SU-DHL-6 (cell line): ENCODE measurements around the gene SERINC5.
"Not testable (repeated sequence)": the region's sequence is repeated elsewhere in the genome, so short reads cannot be mapped to it uniquely, and the experiment has no call there.

Source experiments
- H2AFZ ChIP-seq: fragments of 200-600 bp; sonication (generic); 2 replicates; pipeline ENCODE4 v1.6.1; 2014; ENCODE audit warnings: low read depth, mild to moderate bottlenecking, moderate library complexity, mixed read lengths, antibody characterized with exemption, low read length; ENCODE audit not compliant: severe bottlenecking
- H3F3A ChIP-seq: fragments of 200-600 bp; shearing (Covaris generic); 2 replicates; pipeline ENCODE4 v1.6.0; 2016; ENCODE audit warnings: antibody characterized with exemption, mild to moderate bottlenecking; ENCODE audit not compliant: insufficient read depth
- H3K27ac ChIP-seq: fragments of 200-600 bp; sonication (generic); 2 replicates; pipeline ENCODE4 v1.5.1; 2016; ENCODE audit warnings: low read depth, mild to moderate bottlenecking, low read length, moderate library complexity, mixed read lengths
- H3K27me3 ChIP-seq: fragments of 200-600 bp; sonication (generic), shearing (Covaris generic); 2 replicates; pipeline ENCODE4 v1.6.0; 2014; ENCODE audit warnings: mild to moderate bottlenecking, low read length
- H3K36me3 ChIP-seq: fragments of 200-600 bp; sonication (generic); 2 replicates; pipeline ENCODE4 v1.6.1; 2014; ENCODE audit warnings: mild to moderate bottlenecking, low read length, mixed read lengths
- H3K4me2 ChIP-seq: fragments of 300-600, 200-600 bp; shearing (Covaris generic), sonication (generic); 2 replicates; pipeline ENCODE4 v1.6.0; 2014; ENCODE audit warnings: low read length, low read depth, mild to moderate bottlenecking; ENCODE audit not compliant: poor library complexity, severe bottlenecking
- H3K4me3 ChIP-seq: fragments of 200-600 bp; sonication (generic); 2 replicates; pipeline ENCODE4 v1.5.1; 2014; ENCODE audit warnings: antibody characterized with exemption, low read length, mild to moderate bottlenecking, mixed read lengths; ENCODE audit not compliant: insufficient read depth, poor library complexity, severe bottlenecking
- H3K79me2 ChIP-seq: fragments of 200-600 bp; sonication (generic); 2 replicates; pipeline ENCODE4 v1.6.1; 2014; ENCODE audit warnings: mild to moderate bottlenecking, low read length, moderate library complexity; ENCODE audit not compliant: insufficient read depth
- H3K9ac ChIP-seq: fragments of 200-600 bp; sonication (generic); 2 replicates; pipeline ENCODE4 v1.7.0; 2014; ENCODE audit warnings: mild to moderate bottlenecking, low read length
- H3K9me2 ChIP-seq: fragments of 200-600 bp; sonication (generic); replicated peaks from 2 replicates; pipeline ENCODE4 v1.6.1; 2014; ENCODE audit warnings: low read length; ENCODE audit not compliant: insufficient read depth
- H3K9me3 ChIP-seq: fragments of 200-600 bp; sonication (generic); 2 replicates; pipeline ENCODE4 v1.6.1; 2014; ENCODE audit warnings: low read length, mixed read lengths; ENCODE audit not compliant: insufficient read depth
- H4K20me1 ChIP-seq: fragments of 200-600 bp; sonication (generic); 2 replicates; pipeline ENCODE4 v1.6.1; 2014; ENCODE audit warnings: low read depth, mild to moderate bottlenecking, antibody characterized with exemption, low read length, moderate library complexity, mixed read lengths
- EZH2phosphoT487 ChIP-seq: fragments of 200-600 bp; sonication (generic), shearing (Covaris generic); conservative IDR thresholded peaks from 2 replicates; pipeline ENCODE4 v1.6.1; 2018; ENCODE audit warnings: mild to moderate bottlenecking, antibody characterized with exemption, low read length, moderate library complexity, mixed read lengths
- TF ChIP-seq, protein P1 (sequence below): fragments of 200-600 bp; sonication (generic); IDR thresholded peaks from one replicate; pipeline ENCODE4 v1.5.1; 2017; ENCODE audit warnings: antibody characterized with exemption, mild to moderate bottlenecking, low read length, moderate library complexity; ENCODE audit not compliant: insufficient read depth, poor library complexity, severe bottlenecking

The SERINC5 gene

DNA sequence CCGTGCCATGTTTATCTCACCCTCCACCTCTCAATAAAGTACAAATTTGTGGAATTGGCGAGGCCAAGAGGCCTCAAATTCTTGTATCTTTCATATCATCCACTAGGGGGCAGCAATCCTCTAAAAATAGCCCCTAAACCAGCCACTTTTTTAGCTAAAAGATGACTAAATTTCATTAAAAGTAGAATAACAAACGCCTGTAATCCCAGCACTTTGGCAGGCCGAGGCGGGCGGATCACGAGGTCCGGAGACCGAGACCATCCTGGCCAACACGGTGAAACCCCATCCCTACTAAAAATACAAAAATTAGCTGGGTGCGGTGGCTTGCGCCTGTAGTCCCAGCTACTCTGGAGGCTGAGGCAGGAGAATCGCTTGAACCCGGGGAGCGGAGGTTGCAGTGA lies 164.1 kb downstream of the SERINC5 start:
- not testable (repeated sequence) for H2AFZ ChIP-seq, H3K9ac ChIP-seq, H3K4me3 ChIP-seq, H3K36me3 ChIP-seq, H3K27ac ChIP-seq, H3K79me2 ChIP-seq, H3K9me2 ChIP-seq, H3K4me2 ChIP-seq, H4K20me1 ChIP-seq, H3F3A ChIP-seq, H3K9me3 ChIP-seq, H3K27me3 ChIP-seq
- TF ChIP-seq, protein P1, sequence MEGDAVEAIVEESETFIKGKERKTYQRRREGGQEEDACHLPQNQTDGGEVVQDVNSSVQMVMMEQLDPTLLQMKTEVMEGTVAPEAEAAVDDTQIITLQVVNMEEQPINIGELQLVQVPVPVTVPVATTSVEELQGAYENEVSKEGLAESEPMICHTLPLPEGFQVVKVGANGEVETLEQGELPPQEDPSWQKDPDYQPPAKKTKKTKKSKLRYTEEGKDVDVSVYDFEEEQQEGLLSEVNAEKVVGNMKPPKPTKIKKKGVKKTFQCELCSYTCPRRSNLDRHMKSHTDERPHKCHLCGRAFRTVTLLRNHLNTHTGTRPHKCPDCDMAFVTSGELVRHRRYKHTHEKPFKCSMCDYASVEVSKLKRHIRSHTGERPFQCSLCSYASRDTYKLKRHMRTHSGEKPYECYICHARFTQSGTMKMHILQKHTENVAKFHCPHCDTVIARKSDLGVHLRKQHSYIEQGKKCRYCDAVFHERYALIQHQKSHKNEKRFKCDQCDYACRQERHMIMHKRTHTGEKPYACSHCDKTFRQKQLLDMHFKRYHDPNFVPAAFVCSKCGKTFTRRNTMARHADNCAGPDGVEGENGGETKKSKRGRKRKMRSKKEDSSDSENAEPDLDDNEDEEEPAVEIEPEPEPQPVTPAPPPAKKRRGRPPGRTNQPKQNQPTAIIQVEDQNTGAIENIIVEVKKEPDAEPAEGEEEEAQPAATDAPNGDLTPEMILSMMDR = peak; percentile 50

DNA sequence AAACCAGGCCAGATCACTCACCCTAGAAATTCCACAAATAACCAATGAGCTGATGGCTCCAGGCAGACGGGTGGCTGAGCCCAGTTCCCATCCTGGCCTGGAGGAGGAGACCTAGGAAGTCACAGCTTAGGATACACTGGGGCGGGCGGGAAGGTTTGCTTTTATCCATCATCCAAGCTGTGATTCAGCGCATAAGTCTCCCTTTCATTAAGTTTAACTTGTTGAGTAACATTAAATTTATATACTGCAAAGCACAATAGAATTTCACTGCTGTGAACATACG lies 165.0 kb downstream of the SERINC5 start:
- Histone ChIP-seq H3K9me2 (no peaks in the 10 kb centered on the region), H3K4me3 (no peak overlapping the region), H3K36me3 (no peaks in the 10 kb centered on the region), H3K27me3 (no peaks in the 10 kb centered on the region), H3K4me2 (no peak overlapping the region), H3K79me2 (no peaks in the 10 kb centered on the region), H2AFZ (no peak overlapping the region), H3K9me3 (no peaks in the 10 kb centered on the region), H3F3A (no peaks in the 10 kb centered on the region), H4K20me1 (no peaks in the 10 kb centered on the region), H3K27ac (no peak overlapping the region), H3K9ac (no peak overlapping the region)
- TF ChIP-seq, protein P1 = no peak
- TF ChIP-seq EZH2phosphoT487 = no peak

DNA sequence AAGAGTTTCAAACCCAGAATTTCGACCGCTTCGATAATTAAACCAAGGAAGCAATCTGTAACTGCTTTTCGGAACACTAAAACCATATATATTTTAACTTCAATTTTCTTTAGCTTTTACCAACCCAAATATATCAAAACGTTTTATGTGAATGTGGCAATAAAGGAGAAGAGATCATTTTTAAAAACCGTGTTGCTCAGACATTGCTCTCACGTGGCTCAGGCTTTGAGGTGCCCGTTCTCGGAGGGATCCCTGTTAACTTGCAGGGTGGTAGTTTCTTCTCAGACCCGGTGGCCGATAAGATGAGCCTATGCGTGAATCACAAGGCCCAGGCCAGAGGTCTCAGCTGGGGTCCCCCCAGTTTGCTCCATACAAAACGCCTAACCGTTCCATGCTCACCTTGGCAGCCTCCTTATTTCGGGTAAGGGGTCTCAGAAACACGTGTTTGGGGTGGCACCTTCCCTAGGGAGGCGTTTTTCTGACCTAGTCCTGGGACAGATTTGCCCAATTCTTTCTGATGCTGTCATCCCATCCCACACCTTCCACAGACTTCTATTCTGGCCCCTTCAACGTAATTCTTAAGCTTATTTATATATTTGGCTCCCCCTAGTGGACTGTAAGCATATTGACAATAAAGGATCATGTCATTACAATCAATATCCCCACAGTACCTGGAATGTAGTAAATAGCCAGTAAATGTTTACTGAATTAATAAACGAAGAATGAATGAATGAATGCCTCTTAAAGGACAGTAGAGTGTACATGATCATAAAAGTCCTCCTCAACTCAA lies 172.6 kb downstream of the SERINC5 start:
- Histone ChIP-seq H3K4me2 (no peak overlapping the region), H3K36me3 (no peaks in the 10 kb centered on the region), H3F3A (no peaks in the 10 kb centered on the region), H3K9me2 (no peaks in the 10 kb centered on the region), H2AFZ (peak overlapping the region; percentile 37), H3K79me2 (no peaks in the 10 kb centered on the region), H3K27me3 (no peaks in the 10 kb centered on the region), H3K4me3 (no peak overlapping the region), H3K27ac (no peak overlapping the region), H3K9me3 (no peaks in the 10 kb centered on the region), H3K9ac (no peak overlapping the region), H4K20me1 (no peaks in the 10 kb centered on the region)
- no peak for TF ChIP-seq EZH2phosphoT487
- TF ChIP-seq, protein P1 = peak; percentile 90
